ENCODE data around the gene CELSR1.

- TF ChIP-seq CTCF (IDR thresholded peaks at IDR 0.05) (no peak), ZFX (IDR thresholded peaks at IDR 0.05; ENCODE audit: borderline replicate concordance) (no peak)
Observed at GRCh38 chr22:46405901-46406300, 131.5 kb downstream of the CELSR1 start.

Measured in 22Rv1 (cell line).